Stimulated activated CD8-positive, alpha-beta memory T cell treated with anti-CD3 and anti-CD28 coated beads, Interleukin-4, amount 100 ng/mL, for 48 hours (primary cell): ENCODE results near the gene IGSF3.

ENCODE experiments used
- DNase-seq: peaks from one replicate; pipeline ENCODE4 v3.0.0-alpha.2; 2020

The IGSF3 gene

GRCh38 chr1:116545359-116545705 is 122.2 kb downstream of the IGSF3 start:
- no peak for DNase-seq

- DNase-seq: peak; percentile 42
Measured at GRCh38 chr1:116544588-116545358, 122.8 kb downstream of the IGSF3 start.

GRCh38 chr1:116540088-116540487 is 127.4 kb downstream of the IGSF3 start:
- DNase-seq: no peak

- peak; percentile 55 for DNase-seq
Measured at GRCh38 chr1:116538544-116538943, 129.0 kb downstream of the IGSF3 start.

GRCh38 chr1:116537898-116538297 is 129.6 kb downstream of the IGSF3 start:
- DNase-seq: no peak

- no peak for DNase-seq
Measured at GRCh38 chr1:116537040-116537831, 130.3 kb downstream of the IGSF3 start.

- no peak for DNase-seq
Measured at GRCh38 chr1:116534014-116534739, 133.4 kb downstream of the IGSF3 start.

GRCh38 chr1:116533429-116533820 is 134.1 kb downstream of the IGSF3 start:
- DNase-seq: no peak

GRCh38 chr1:116532671-116533428 is 134.7 kb downstream of the IGSF3 start:
- DNase-seq: no peak

GRCh38 chr1:116531917-116532316 is 135.6 kb downstream of the IGSF3 start:
- no peak for DNase-seq

GRCh38 chr1:116529681-116530080 is 137.9 kb downstream of the IGSF3 start:
- no peak for DNase-seq

GRCh38 chr1:116529199-116529631 is 138.3 kb downstream of the IGSF3 start:
- no peak for DNase-seq

GRCh38 chr1:116528329-116529083 is 139.0 kb downstream of the IGSF3 start:
- no peak for DNase-seq

- no peak for DNase-seq
Measured at GRCh38 chr1:116525440-116525839, 142.1 kb downstream of the IGSF3 start.
